SHP77 treated with DMSO at 0.1 percent for 48 hours (cell line): Measurements from ENCODE around the gene SSBP2.

ENCODE experiments used
- DNase-seq: peaks from one replicate; lab custom pipeline; 2025; lab: John Stamatoyannopoulos, UW

Gene SSBP2

GRCh38 chr5:81389025-81389424, 361.9 kb downstream of the SSBP2 start:
- DNase-seq = no peak

GRCh38 chr5:81388169-81388568, 362.7 kb downstream of the SSBP2 start:
- no peak for DNase-seq

GRCh38 chr5:81383867-81384266, 367.0 kb downstream of the SSBP2 start:
- DNase-seq = no peak

GRCh38 chr5:81371354-81371876, 379.5 kb downstream of the SSBP2 start:
- DNase-seq = no peak

GRCh38 chr5:81370912-81371311, 380.0 kb downstream of the SSBP2 start:
- DNase-seq = no peak

GRCh38 chr5:81365541-81365940, 385.4 kb downstream of the SSBP2 start:
- DNase-seq = no peak

GRCh38 chr5:81363093-81363871, 387.6 kb downstream of the SSBP2 start:
- no peak for DNase-seq
